ENCODE measurements around the gene PSMB10.

Gene PSMB10

GRCh38 chr16:67936124-67936879, at the start of gene PSMB10:
Gene PSMB10 (minus strand): TSS chr16:67936850. CDS start chr16:67936749, 101 bp downstream.
- in situ Hi-C loops (cut with MboI; ENCODE audit: low pct_unique_long_range_greater_than_20kb, low sequenced_read_pairs, unreplicated experiment), result no loop called here
- TF ChIP-seq CTCF (IDR thresholded peaks at IDR 0.05; ENCODE audit: extremely low read depth, insufficient read depth, missing control alignments), result no peak

DNA sequence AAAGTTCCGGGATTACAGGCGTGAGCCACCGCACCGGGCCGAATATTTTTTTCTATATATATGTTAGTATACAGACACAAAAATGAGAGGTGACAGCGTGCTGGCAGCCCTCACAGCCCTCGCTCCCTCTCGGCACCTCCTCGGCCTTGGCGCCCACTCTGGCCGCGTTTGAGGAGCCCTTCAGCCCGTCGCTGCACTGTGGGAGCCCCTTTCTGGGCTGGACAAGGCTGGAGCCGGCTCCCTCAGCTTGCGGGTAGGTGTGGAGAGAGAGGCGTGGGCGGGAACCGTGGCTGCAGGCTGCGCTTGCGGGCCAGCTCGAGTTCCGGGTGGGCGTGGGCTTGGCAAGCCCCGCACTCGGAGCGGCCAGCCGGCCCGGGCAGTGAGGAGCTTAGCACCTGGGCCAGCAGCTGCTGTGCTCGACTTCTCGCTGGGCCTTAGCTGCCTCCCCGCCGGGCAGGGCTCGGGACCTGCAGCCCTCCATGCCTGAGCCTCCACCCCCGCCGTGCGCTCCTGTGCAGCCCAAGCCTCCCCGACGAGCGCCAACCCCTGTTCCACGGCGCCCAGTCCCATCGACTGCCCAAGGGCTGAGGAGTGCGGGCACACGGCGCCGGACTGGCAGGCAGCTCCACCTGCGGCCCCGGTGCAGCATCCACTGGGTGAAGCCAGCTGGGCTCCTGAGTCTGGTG, 45.5 kb upstream of the PSMB10 start:
- no peak for DNase-seq (ENCODE audit: low spot score)
- in situ Hi-C loops (cut with MboI; ENCODE audit: low pct_unique_long_range_greater_than_20kb, low sequenced_read_pairs, unreplicated experiment), result no loop called here
- no peak for TF ChIP-seq CTCF (IDR thresholded peaks at IDR 0.05; ENCODE audit: extremely low read depth, insufficient read depth, missing control alignments)

More at GRCh38 chr16:67936124-67936879, at the start of gene PSMB10:
- DNase-seq (ENCODE audit: low spot score), result peak; percentile 64

DNA sequence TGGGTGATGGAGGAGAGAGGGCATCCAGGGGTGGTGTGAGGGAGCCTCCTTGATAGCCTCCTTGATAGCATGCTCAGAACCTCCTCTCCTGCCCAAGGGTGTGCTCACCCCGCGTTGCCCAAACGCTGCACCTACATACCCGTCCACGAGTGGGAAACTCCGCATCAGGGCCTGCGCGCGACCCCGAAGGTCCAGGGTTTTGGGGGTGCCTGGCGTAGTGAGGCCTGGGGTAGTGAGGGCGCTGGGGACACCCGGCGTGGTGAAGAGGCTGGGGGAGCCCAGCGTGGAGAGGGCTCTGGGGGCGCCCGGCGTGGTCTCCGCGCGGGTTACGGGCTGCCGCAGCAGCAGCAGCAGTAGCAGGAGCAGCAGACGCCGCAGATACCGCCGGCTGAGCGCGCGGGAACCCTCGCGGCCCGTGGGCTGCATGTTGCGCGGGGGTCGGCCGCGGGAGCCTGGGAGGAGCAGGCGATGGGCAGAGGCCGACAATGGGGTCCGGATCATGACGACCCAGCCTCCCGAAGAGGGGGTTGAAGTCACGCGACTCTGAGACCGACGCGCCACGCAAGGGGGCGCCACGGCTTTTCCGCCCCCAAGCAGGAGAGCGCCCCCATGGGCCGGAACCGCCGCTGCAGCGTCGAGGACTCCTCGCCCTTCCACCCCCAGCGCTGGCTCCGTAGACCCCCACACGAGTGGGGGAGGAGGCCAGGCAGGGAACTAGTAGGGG, 43.5 kb upstream of the PSMB10 start, which contains the start of gene DPEP3:
TSS of gene DPEP3 (minus strand) at position 545 of the 724 bp plus-strand sequence. CDS start at position 426, 119 bp downstream.
- in situ Hi-C loops (cut with MboI; ENCODE audit: low pct_unique_long_range_greater_than_20kb, low sequenced_read_pairs, unreplicated experiment), result no loop called here
- no peak for DNase-seq (ENCODE audit: low spot score)

DNA sequence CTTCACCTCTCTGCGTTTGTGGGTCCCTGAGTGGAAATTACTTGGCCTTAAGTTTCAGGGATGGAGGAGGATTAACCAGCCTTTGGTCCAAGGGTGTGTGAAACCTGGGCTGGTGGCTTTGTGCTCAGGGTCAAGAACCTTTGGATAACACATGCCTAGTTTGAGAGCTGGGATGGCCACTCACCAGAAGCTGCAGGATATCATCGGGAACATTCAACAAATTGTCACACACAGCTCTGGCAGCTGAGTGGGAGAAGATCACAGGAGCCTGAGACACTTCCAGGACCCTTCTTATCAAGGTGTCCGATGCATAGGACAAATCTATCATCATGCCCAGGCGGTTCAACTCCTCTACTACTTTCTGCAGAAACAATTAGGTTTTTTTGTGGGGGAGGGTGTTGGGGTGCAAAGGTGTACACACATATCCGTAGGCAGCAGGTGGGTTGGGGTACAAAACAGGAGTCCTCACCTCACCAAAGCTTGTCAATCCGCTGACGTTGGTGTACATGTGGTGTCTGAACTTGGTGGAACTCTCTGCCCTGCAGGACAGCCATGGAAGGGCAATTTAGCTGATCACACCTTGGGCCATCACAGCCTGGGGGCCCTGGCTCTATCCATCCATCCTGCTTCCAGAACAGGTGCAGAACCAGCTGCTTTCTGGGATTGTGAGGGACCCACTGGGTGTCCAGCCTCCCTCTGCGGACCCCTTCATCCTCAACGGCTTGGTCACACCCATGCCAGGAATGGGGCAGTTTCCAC, 41.0 kb upstream of the PSMB10 start:
- in situ Hi-C loops (cut with MboI; ENCODE audit: low pct_unique_long_range_greater_than_20kb, low sequenced_read_pairs, unreplicated experiment), result no loop called here
- TF ChIP-seq CTCF (IDR thresholded peaks at IDR 0.05; ENCODE audit: extremely low read depth, insufficient read depth, missing control alignments), result no peak
- no peak for DNase-seq (ENCODE audit: low spot score)

More for the DNA sequence above, 43.5 kb upstream of the PSMB10 start, which contains the start of gene DPEP3:
- peak; percentile 24 for TF ChIP-seq CTCF (IDR thresholded peaks at IDR 0.05; ENCODE audit: extremely low read depth, insufficient read depth, missing control alignments)

DNA sequence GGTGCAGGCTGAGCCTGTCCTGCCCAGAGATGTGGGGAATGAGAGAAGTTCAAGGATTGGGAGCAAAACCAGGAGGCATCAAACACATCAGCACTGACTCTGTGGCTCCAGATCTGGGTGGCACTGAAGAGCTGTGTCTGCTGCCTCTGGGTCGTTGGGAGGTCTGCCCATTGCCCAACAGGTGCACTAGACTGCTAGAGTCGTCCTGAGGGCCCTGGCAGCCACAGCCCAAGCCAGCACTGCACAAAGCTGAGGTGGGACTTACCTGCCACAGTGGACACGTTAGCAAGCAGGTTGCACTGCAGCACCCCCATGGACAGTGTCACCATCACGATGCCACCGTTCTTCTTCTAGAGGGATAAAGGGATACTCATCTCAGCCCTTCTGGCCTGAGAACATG, 40.4 kb upstream of the PSMB10 start:
- no peak for DNase-seq (ENCODE audit: low spot score)
- TF ChIP-seq CTCF (IDR thresholded peaks at IDR 0.05; ENCODE audit: extremely low read depth, insufficient read depth, missing control alignments), result no peak
- in situ Hi-C loops (cut with MboI; ENCODE audit: low pct_unique_long_range_greater_than_20kb, low sequenced_read_pairs, unreplicated experiment), result no loop called here

DNA sequence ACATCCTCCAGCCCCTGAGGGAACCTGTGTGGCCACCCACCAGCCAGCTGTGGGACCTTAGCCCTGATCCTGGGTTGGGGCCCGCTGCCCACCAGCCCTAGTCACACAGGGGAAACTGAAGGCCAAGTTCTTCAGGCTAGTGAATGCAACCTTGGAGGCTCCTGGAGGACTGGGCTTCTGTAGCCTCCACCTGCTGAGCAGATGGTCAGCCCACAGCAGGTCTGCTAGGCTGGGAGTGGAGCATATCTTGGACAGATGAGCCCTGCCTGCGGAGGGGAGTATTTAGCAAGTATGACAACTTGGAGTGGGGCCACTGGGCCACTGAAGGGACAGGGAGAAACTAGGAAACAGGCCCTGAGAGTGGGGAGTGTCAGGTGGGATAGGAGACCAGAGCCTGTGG, 39.6 kb upstream of the PSMB10 start:
- in situ Hi-C loops (cut with MboI; ENCODE audit: low pct_unique_long_range_greater_than_20kb, low sequenced_read_pairs, unreplicated experiment), result no loop called here
- TF ChIP-seq CTCF (IDR thresholded peaks at IDR 0.05; ENCODE audit: extremely low read depth, insufficient read depth, missing control alignments), result no peak
- no peak for DNase-seq (ENCODE audit: low spot score)

All from GM13977 (cell line).